Measurements from ENCODE around the gene FAM90A26.
"Not testable (repeated sequence)": the region's sequence is repeated elsewhere in the genome, so short reads cannot be mapped to it uniquely, and the experiment has no call there.

The FAM90A26 gene

GRCh38 chr4:9165990-9166389 lies 4.2 kb upstream of the FAM90A26 start:
- not testable (repeated sequence) for H3K4me1 ChIP-seq (ENCODE audit: control insufficient read depth, insufficient read depth, low read length); H3K36me3 ChIP-seq (ENCODE audit: control insufficient read depth, insufficient read depth, low read length); H3K4me3 ChIP-seq (ENCODE audit: low read depth, low read length); H3K9me3 ChIP-seq (ENCODE audit: control insufficient read depth, insufficient read depth, low read depth, low read length); H3K9ac ChIP-seq (ENCODE audit: low read length); H3K27me3 ChIP-seq (ENCODE audit: control insufficient read depth, insufficient read depth, low read length); H3K27ac ChIP-seq (ENCODE audit: low read depth, low read length)

- H3K4me3 ChIP-seq (ENCODE audit: low read depth, low read length); H3K27ac ChIP-seq (ENCODE audit: low read depth, low read length); H3K9me3 ChIP-seq (ENCODE audit: control insufficient read depth, insufficient read depth, low read depth, low read length); H3K27me3 ChIP-seq (ENCODE audit: control insufficient read depth, insufficient read depth, low read length); H3K9ac ChIP-seq (ENCODE audit: low read length); H3K36me3 ChIP-seq (ENCODE audit: control insufficient read depth, insufficient read depth, low read length); H3K4me1 ChIP-seq (ENCODE audit: control insufficient read depth, insufficient read depth, low read length): not testable (repeated sequence)
These were observed 40.1 kb downstream of the FAM90A26 start, which contains the start of gene USP17L10 for GRCh38 chr4:9210357-9210756. Gene USP17L10, plus strand, starts transcription at chr4:9210657. Its CDS starts 0 bp downstream, at chr4:9210657.

DNA sequence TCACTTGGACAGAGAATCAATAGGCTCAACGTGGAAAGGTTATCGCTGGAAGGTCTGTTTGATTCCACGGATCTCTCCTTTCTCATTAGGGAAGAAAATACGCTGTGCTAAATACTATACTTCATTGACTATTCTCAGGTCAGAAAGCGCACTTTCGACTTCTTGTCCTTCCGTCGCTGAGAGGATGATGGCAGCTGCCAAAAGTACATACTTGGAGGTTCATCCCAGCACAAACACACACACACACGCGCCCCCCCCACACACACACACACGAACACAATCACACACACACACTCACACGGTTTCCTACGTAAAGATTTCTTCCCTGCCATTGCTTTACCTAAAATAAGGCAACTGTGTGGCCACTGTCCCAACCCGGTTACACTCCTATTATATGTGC lies 44.5 kb downstream of the FAM90A26 start:
- not testable (repeated sequence) for H3K9me3 ChIP-seq (ENCODE audit: control insufficient read depth, insufficient read depth, low read depth, low read length); H3K36me3 ChIP-seq (ENCODE audit: control insufficient read depth, insufficient read depth, low read length); H3K4me3 ChIP-seq (ENCODE audit: low read depth, low read length)

GRCh38 chr4:9215105-9215504 lies 44.9 kb downstream of the FAM90A26 start, which contains the start of gene USP17L11:
Gene USP17L11, plus strand, starts transcription at chr4:9215405. Its CDS starts 0 bp downstream, at chr4:9215405.
- not testable (repeated sequence) for H3K36me3 ChIP-seq (ENCODE audit: control insufficient read depth, insufficient read depth, low read length); H3K4me3 ChIP-seq (ENCODE audit: low read depth, low read length); H3K9me3 ChIP-seq (ENCODE audit: control insufficient read depth, insufficient read depth, low read depth, low read length); H3K27ac ChIP-seq (ENCODE audit: low read depth, low read length); H3K9ac ChIP-seq (ENCODE audit: low read length); H3K4me1 ChIP-seq (ENCODE audit: control insufficient read depth, insufficient read depth, low read length); H3K27me3 ChIP-seq (ENCODE audit: control insufficient read depth, insufficient read depth, low read length)

More for the DNA sequence above, 44.5 kb downstream of the FAM90A26 start:
- H3K4me1 ChIP-seq (ENCODE audit: control insufficient read depth, insufficient read depth, low read length); H3K27ac ChIP-seq (ENCODE audit: low read depth, low read length); H3K9ac ChIP-seq (ENCODE audit: low read length); H3K27me3 ChIP-seq (ENCODE audit: control insufficient read depth, insufficient read depth, low read length): not testable (repeated sequence)

DNA sequence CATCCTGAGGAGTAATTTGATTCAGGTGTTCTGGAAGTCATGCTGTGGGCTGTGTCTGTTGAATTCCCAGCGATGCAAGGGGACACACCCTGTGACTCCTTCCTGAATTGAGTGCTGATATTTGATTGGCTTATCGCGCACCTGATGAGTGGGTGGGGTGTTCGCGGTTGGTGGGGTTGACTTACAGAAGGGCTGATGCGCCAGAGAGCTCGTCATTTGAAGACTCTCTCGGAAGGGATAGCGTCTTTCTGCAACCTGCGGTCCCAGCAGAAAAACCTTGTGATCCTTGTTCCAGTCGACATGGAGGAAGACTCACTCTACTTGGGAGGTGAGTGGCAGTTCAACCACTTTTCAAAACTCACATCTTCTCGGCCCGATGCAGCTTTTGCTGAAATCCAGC lies 49.6 kb downstream of the FAM90A26 start, which contains the start of gene USP17L12:
Gene USP17L12, plus strand, starts transcription at position 301 of the 400 bp plus-strand sequence. Its CDS starts 0 bp downstream, at position 301.
- H3K27ac ChIP-seq (ENCODE audit: low read depth, low read length); H3K27me3 ChIP-seq (ENCODE audit: control insufficient read depth, insufficient read depth, low read length); H3K9ac ChIP-seq (ENCODE audit: low read length); H3K36me3 ChIP-seq (ENCODE audit: control insufficient read depth, insufficient read depth, low read length); H3K9me3 ChIP-seq (ENCODE audit: control insufficient read depth, insufficient read depth, low read depth, low read length); H3K4me1 ChIP-seq (ENCODE audit: control insufficient read depth, insufficient read depth, low read length); H3K4me3 ChIP-seq (ENCODE audit: low read depth, low read length): not testable (repeated sequence)

GRCh38 chr4:9224596-9224995 lies 54.4 kb downstream of the FAM90A26 start, which contains the start of gene USP17L13:
Gene USP17L13, plus strand, starts transcription at chr4:9224896. Its CDS starts 0 bp downstream, at chr4:9224896.
- not testable (repeated sequence) for H3K4me3 ChIP-seq (ENCODE audit: low read depth, low read length); H3K4me1 ChIP-seq (ENCODE audit: control insufficient read depth, insufficient read depth, low read length); H3K9ac ChIP-seq (ENCODE audit: low read length); H3K27me3 ChIP-seq (ENCODE audit: control insufficient read depth, insufficient read depth, low read length); H3K27ac ChIP-seq (ENCODE audit: low read depth, low read length); H3K36me3 ChIP-seq (ENCODE audit: control insufficient read depth, insufficient read depth, low read length); H3K9me3 ChIP-seq (ENCODE audit: control insufficient read depth, insufficient read depth, low read depth, low read length)

Data from HUES6 (cell line).